ENCODE measurements around the gene SUN5. TPM values are rescaled to one million over a fixed set of nuclear protein-coding genes. Genes with fewer than 3 reads are reported as not detected.
"Not testable (repeated sequence)": the region's sequence is repeated elsewhere in the genome, so short reads cannot be mapped to it uniquely, and the experiment has no call there.

SUN5 gene
- total and polyA plus RNA-seq, 4 donors = not detected

DNA sequence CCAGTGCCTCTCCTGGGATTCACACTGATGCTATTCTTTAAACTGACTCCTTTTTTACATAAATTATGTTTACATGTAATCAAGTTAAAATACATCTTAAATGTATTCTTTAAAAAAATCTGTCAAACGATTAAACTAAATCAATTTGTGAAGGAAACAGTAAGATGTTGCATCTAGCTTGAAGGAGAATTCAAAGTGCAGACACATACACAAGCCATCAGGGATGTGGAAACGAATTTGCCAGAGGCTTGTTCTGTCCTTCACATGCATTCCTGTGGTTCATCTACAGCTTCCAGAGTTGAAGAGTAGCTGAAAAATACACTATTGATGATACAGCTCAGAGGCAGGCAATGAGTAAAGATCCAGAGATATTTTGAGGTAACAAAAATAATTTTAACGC lies 42.2 kb upstream of the SUN5 start:
- ATAC-seq (ENCODE audit: insufficient read depth, low FRiP score) (no peak), DNase-seq (no peak)
- Histone ChIP-seq H3K4me1 (ENCODE audit: control insufficient read depth in 5 of 5, insufficient read depth in 5 of 5, low read length in 5 of 5) (no peaks in the 10 kb centered on the region), H3K9ac (ENCODE audit: insufficient read depth in 1 of 2, low read length in 2 of 2) (no peak overlapping the region), H3K4me3 (no peak overlapping the region), H3K36me3 (ENCODE audit: control insufficient read depth in 4 of 4, insufficient read depth in 4 of 4, low read length in 4 of 4) (no peaks in the 10 kb centered on the region), H3K9me3 (ENCODE audit: control insufficient read depth in 4 of 4, insufficient read depth in 3 of 4, low read length in 3 of 4) (peaks cover 0 to 13% (median 4%) of the 10 kb centered on the region in 4 donors), H3K27me3 (ENCODE audit: control insufficient read depth in 3 of 3, insufficient read depth in 3 of 3, low read length in 2 of 3) (no peaks in the 10 kb centered on the region), H3K27ac (ENCODE audit: low read depth in 1 of 2, low read length in 1 of 2) (no peak overlapping the region)
- TF ChIP-seq, protein P1, sequence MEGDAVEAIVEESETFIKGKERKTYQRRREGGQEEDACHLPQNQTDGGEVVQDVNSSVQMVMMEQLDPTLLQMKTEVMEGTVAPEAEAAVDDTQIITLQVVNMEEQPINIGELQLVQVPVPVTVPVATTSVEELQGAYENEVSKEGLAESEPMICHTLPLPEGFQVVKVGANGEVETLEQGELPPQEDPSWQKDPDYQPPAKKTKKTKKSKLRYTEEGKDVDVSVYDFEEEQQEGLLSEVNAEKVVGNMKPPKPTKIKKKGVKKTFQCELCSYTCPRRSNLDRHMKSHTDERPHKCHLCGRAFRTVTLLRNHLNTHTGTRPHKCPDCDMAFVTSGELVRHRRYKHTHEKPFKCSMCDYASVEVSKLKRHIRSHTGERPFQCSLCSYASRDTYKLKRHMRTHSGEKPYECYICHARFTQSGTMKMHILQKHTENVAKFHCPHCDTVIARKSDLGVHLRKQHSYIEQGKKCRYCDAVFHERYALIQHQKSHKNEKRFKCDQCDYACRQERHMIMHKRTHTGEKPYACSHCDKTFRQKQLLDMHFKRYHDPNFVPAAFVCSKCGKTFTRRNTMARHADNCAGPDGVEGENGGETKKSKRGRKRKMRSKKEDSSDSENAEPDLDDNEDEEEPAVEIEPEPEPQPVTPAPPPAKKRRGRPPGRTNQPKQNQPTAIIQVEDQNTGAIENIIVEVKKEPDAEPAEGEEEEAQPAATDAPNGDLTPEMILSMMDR (IDR thresholded peaks at IDR 0.05; ENCODE audit: control extremely low read depth, extremely low read depth) = no peak
- WGBS, 2 donors = 79 to 84% methylated on average over 3 of the region's 3 CpGs

GRCh38 chr20:33045129-33045721 lies 41.0 kb upstream of the SUN5 start:
- not testable (repeated sequence) for H3K27me3 ChIP-seq (ENCODE audit: control insufficient read depth in 3 of 3, insufficient read depth in 3 of 3, low read length in 2 of 3); H3K27ac ChIP-seq (ENCODE audit: low read depth in 1 of 2, low read length in 1 of 2); H3K4me1 ChIP-seq (ENCODE audit: control insufficient read depth in 5 of 5, insufficient read depth in 5 of 5, low read length in 5 of 5); DNase-seq; H3K4me3 ChIP-seq; ATAC-seq (ENCODE audit: insufficient read depth, low FRiP score); H3K36me3 ChIP-seq (ENCODE audit: control insufficient read depth in 4 of 4, insufficient read depth in 4 of 4, low read length in 4 of 4); H3K9ac ChIP-seq (ENCODE audit: insufficient read depth in 1 of 2, low read length in 2 of 2)
- WGBS, 2 donors = 86 to 88% methylated on average over 15 of the region's 15 CpGs
- H3K9me3 ChIP-seq (ENCODE audit: control insufficient read depth in 4 of 4, insufficient read depth in 3 of 4, low read length in 3 of 4) = peaks cover 0 to 13% (median 4%) of the 10 kb centered on the region in 4 donors

- WGBS, 2 donors = 40 to 76% methylated on average over 1 of the region's 1 CpG
- DNase-seq = no peak
- TF ChIP-seq, protein P1 (IDR thresholded peaks at IDR 0.05; ENCODE audit: control extremely low read depth, extremely low read depth) = no peak
These were observed 39.5 kb upstream of the SUN5 start for GRCh38 chr20:33043731-33044181.

GRCh38 chr20:33042983-33043730 lies 38.9 kb upstream of the SUN5 start:
- TF ChIP-seq, protein P1 (IDR thresholded peaks at IDR 0.05; ENCODE audit: control extremely low read depth, extremely low read depth) = no peak
- Histone ChIP-seq H3K9me3 (ENCODE audit: control insufficient read depth in 4 of 4, insufficient read depth in 3 of 4, low read length in 3 of 4) (peaks cover 0 to 13% (median 4%) of the 10 kb centered on the region in 4 donors), H3K27me3 (ENCODE audit: control insufficient read depth in 3 of 3, insufficient read depth in 3 of 3, low read length in 2 of 3) (peaks cover 2 to 5% (median 3%) of the 10 kb centered on the region in 3 donors), H3K27ac (ENCODE audit: low read depth in 1 of 2, low read length in 1 of 2) (no peak overlapping the region), H3K9ac (ENCODE audit: insufficient read depth in 1 of 2, low read length in 2 of 2) (no peak overlapping the region), H3K4me1 (ENCODE audit: control insufficient read depth in 5 of 5, insufficient read depth in 5 of 5, low read length in 5 of 5) (no peaks in the 10 kb centered on the region), H3K36me3 (ENCODE audit: control insufficient read depth in 4 of 4, insufficient read depth in 4 of 4, low read length in 4 of 4) (no peaks in the 10 kb centered on the region), H3K4me3 (no peak overlapping the region)
- WGBS, 2 donors = 73 to 80% methylated on average over 2 of the region's 2 CpGs
- no peak for DNase-seq
- ATAC-seq (ENCODE audit: insufficient read depth, low FRiP score) = no peak

More at GRCh38 chr20:33043731-33044181, 39.5 kb upstream of the SUN5 start:
- Histone ChIP-seq H3K4me3 (no peak overlapping the region), H3K9ac (ENCODE audit: insufficient read depth in 1 of 2, low read length in 2 of 2) (no peak overlapping the region), H3K9me3 (ENCODE audit: control insufficient read depth in 4 of 4, insufficient read depth in 3 of 4, low read length in 3 of 4) (peaks cover 0 to 13% (median 4%) of the 10 kb centered on the region in 4 donors), H3K4me1 (ENCODE audit: control insufficient read depth in 5 of 5, insufficient read depth in 5 of 5, low read length in 5 of 5) (no peaks in the 10 kb centered on the region), H3K27me3 (ENCODE audit: control insufficient read depth in 3 of 3, insufficient read depth in 3 of 3, low read length in 2 of 3) (peaks cover 0 to 3% (median 0%) of the 10 kb centered on the region in 3 donors), H3K27ac (ENCODE audit: low read depth in 1 of 2, low read length in 1 of 2) (no peak overlapping the region), H3K36me3 (ENCODE audit: control insufficient read depth in 4 of 4, insufficient read depth in 4 of 4, low read length in 4 of 4) (no peaks in the 10 kb centered on the region)
- no peak for ATAC-seq (ENCODE audit: insufficient read depth, low FRiP score)
